ENCODE data around the gene R3HDML. TPM values are rescaled to one million over a fixed set of nuclear protein-coding genes. Genes with fewer than 3 reads are reported as not detected.

Gene R3HDML
- total and polyA plus RNA-seq, 2 of the 13 experiments (the other 11 are each of a cell fraction or from before 2014, with no cell fraction given), result not detected

GRCh38 chr20:44310664-44311639 is 25.9 kb upstream of the R3HDML start, which contains the start of gene FITM2 (continued):
- TF ChIP-seq ZNF784 (CRISPR knock-in tag; IDR thresholded peaks at IDR 0.05; ENCODE audit: borderline replicate concordance), result peak; percentile 98; the same call in 1 of the 2 replicates
- TF ChIP-seq KDM5A (IDR thresholded peaks at IDR 0.05; ENCODE audit: borderline replicate concordance, low read length), result peak; percentile 91
- TF ChIP-seq YY1 (IDR thresholded peaks at IDR 0.05; ENCODE audit: insufficient read depth, insufficient replicate concordance, low read depth, low read length), result peak; percentile 88
- peak; percentile 85; the same call in 1 of the 2 replicates for TF ChIP-seq RARG (CRISPR knock-in tag; IDR thresholded peaks at IDR 0.05; ENCODE audit: low read depth)
- peak; percentile 95; the same call in 1 of the 2 replicates for TF ChIP-seq CENPT (CRISPR knock-in tag; IDR thresholded peaks at IDR 0.05; ENCODE audit: low read depth)
- peak; percentile 99 for TF ChIP-seq ZNF605 (CRISPR knock-in tag; IDR thresholded peaks at IDR 0.05)
- TF ChIP-seq TERF1 (CRISPR knock-in tag; IDR thresholded peaks at IDR 0.05), result no peak
- TF ChIP-seq NFKBIZ (CRISPR knock-in tag; IDR thresholded peaks at IDR 0.05), result no peak; the same call in 1 of the 2 replicates
- no peak for TF ChIP-seq E2F1 (CRISPR knock-in tag; IDR thresholded peaks at IDR 0.05)
- no peak; the same call in 1 of the 2 replicates for TF ChIP-seq ZFP82 (CRISPR knock-in tag; IDR thresholded peaks at IDR 0.05; ENCODE audit: borderline replicate concordance)
- TF ChIP-seq RFXANK (CRISPR knock-in tag; IDR thresholded peaks at IDR 0.05), result no peak; the same call in 1 of the 2 replicates
- TF ChIP-seq ESRRA (CRISPR knock-in tag; IDR thresholded peaks at IDR 0.05; ENCODE audit: low read depth), result no peak; the same call in none of the 2 replicates
- TF ChIP-seq FOXM1 (CRISPR knock-in tag; IDR thresholded peaks at IDR 0.05), result 0 out of 2 replicates have a peak, but pooled peaks have one; percentile 75
- peak; percentile 96 for TF ChIP-seq MEF2D (CRISPR knock-in tag; IDR thresholded peaks at IDR 0.05)
- TF ChIP-seq ZNF614 (CRISPR knock-in tag; IDR thresholded peaks at IDR 0.05; ENCODE audit: borderline replicate concordance), result peak; percentile 96
- TF ChIP-seq IKZF1 (IDR thresholded peaks at IDR 0.05), result no peak
- TF ChIP-seq HDAC6 (IDR thresholded peaks at IDR 0.05; ENCODE audit: low read depth, low read length), result no peak
- peak; percentile 1 for TF ChIP-seq PTBP1 (IDR thresholded peaks at IDR 0.05; ENCODE audit: low read depth, low read length, poor library complexity, severe bottlenecking)
- TF ChIP-seq LRRFIP1 (CRISPR knock-in tag; conservative IDR thresholded peaks at IDR 0.05), result peak; percentile 88; the same call in 1 of the 2 replicates
- TF ChIP-seq BHLHE40 (IDR thresholded peaks at IDR 0.05; ENCODE audit: low read length), result peak; percentile 88
- peak; percentile 91 for TF ChIP-seq THRA (CRISPR knock-in tag; IDR thresholded peaks at IDR 0.05; ENCODE audit: borderline replicate concordance)

Measured in HepG2 (cell line).